HuH-7 (cell line): Measurements from ENCODE around the gene FIG4.
"Not testable (repeated sequence)": the region's sequence is repeated elsewhere in the genome, so short reads cannot be mapped to it uniquely, and the experiment has no call there.

Experiments
- DNase-seq: peaks from one replicate; pipeline ENCODE4 v3.0.0; 2011; ENCODE audit warnings: low spot score

The FIG4 gene

DNA sequence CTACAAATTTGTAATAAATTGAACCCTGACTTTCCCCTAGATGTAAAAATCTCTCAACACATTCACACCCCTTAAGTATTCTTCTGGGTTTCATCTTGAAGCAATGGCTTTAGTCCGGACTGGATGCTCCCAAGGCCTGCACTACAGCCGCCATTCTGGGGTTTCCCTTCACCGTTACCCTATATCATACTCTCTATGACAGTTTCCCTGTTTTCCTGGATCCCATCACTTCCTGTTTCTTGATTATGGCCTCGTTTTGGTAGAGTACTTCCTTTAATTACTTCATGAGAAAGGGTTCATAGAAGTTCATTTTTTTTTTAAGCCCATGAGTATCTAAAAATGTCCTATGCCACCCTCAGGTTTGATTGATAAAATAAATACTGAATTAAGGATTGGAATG lies 11.7 kb downstream of the FIG4 start:
- no peak for DNase-seq

DNA sequence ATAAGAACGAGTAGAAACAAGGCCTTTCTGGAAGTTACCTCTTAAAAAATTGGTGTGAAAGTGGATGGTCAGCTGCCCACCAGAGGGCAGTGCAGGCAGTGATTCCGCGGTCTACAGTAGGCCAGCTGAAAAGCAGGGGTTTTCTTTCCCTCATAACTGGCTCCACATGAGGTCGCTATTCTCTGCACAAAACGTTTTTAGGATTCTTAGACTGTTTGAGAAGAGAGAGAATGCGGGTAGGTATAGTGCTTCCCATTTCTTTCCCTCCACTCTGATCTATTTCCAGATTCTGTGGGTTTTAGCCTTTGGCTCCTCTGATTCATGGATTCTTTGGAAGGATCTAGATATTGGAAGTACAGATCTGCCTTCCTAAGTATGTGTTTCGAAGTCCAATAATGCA lies 14.2 kb downstream of the FIG4 start:
- peak; percentile 67 for DNase-seq

DNA sequence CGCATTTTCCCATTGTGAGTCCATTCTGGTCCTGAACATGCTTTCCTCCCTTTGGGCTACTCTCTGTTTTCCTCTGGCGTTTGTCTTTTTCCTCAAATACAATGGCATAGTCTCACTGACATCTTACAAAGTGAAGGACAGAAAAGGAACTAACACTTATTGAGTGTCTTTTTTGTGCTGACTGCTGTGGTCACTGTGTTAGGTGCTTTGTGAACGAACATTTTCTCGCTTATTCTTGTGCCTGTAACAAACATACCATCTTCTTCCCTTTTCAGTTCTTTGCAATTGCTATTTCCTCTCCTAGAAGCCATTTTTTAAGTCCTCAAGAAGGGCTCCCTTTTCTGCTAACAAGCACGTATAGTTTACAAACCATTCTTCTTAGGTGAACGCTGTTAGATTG lies 15.4 kb downstream of the FIG4 start:
- no peak for DNase-seq

DNA sequence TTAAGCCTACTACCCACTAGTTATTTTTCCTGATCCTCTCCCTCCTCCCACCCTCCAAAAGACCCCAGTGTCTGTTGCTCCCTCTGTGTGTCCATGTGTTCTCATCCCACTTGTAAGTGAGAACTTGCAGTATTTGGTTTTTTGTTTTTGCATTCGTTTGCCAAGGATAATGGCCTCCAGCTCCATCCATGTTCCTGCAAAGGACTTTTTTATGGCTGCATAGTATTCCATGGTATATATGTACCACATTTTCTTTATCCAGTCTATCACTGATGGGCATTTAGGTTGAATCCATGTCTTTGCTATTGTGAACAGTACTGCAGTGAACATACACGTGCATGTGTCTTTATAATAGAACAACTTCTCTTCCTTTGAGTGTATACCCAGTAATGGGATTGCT lies 17.0 kb downstream of the FIG4 start:
- DNase-seq, result not testable (repeated sequence)

DNA sequence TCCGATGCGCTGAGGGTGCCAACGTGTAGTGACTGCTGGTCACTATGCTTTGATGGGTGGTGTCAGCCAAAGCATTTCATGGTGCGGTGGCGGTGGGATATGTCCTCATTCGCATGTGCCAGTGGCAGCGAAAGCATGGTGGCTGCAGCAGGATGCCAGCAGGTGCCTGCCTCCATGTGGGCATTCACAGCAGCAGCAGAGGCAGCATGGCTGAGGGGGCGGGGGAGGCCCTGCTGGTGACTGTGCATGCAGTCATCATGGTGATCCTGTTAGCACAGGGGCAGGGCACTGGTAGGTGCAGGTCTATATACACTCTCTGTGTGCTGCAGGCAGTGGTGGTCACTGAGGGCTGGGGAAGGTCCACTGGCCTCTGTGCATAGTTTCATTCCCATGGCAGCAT lies 22.0 kb downstream of the FIG4 start:
- DNase-seq, result no peak

DNA sequence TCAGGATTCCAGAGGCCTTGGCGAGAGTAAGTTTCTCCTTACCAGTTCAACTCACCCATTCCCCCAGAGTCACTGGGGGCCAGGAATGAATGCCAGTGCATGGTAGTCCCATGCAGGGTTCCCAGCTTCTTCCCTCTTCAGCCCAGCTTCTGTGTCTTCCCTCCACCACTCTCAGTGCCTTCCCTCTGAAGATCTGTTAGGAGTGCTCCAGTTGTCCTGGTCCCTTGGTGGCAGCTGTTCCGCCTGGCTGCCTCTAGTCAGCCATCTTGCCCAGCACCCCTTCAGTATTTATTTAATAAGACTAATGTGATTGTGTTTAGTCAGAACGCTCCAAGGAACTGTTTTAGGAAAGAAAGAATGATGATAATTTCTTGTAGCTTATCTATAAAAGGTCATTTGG lies 23.1 kb downstream of the FIG4 start:
- no peak for DNase-seq

DNA sequence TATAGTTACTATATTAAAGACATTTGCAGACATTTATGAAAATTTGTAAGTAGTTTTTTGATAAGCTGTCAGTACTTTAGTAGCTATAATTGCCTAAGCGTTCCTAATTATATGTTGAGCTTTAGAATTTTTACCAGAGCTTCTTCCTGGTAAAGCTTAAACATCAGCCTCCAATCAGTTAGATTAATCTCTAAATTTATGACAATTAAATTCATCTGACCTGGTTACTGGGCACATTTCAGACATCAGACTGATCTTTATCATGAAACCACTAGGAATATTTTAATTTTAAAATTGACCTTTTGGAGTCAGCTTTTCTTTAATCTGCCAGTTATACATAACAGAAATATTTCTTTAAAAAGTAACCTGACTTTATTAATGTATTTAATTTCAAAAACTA lies 23.5 kb downstream of the FIG4 start:
- DNase-seq, result no peak

DNA sequence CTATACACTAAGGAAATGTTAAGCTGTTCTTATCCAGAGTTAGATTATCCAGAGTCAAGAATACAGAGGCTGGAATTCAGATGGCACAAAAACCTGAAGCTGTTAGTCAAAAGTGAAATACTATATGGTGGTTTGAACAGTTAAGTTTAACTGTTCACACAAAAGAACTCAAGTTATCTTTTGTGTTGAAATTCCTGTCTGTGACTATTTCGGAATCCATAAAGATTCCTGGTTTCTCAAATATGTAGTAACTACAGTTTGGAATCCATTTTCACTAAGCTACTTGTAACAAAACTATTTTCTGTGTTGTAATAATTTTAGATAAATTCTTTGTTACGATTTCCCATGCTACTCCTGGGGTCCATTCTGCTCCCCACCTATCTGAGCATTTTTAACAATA lies 24.5 kb downstream of the FIG4 start:
- no peak for DNase-seq

DNA sequence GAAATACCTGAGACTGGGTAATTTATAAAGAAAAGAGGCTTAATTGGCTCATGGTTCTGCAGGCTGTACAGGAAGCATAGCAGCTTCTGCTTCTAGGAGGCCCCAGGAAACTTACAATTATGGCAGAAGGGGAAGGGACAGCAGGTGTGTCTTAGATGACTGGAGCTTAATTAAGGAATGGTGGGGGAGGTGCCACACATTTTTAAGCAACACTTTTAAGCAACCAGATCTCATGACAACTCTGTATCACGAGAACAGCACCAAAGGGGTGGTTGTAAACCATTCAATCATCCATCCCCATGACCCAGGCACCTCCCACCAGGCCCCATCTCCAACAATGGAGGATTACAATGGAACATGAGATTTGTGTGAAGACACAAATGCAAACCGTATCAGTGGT lies 26.9 kb downstream of the FIG4 start:
- DNase-seq, result no peak

DNA sequence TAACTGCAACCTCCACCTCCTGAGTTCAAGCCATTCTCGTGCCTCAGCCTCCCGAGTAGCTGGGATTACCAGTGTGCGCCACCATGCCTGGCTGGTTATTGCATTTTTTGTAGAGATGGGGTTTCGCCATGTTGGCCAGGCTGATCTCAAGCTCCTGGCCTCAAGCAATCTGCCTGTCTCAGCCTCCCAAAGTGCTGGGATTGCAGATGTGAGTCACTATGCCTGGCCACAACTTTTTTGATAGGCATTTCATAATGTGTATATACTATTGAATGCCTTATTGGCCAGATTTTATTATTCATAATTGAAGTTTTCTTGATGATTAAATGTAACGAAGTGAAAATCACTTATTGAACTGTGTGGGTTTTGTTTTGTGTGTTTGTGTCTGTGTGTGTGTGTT lies 27.9 kb downstream of the FIG4 start:
- DNase-seq, result no peak

DNA sequence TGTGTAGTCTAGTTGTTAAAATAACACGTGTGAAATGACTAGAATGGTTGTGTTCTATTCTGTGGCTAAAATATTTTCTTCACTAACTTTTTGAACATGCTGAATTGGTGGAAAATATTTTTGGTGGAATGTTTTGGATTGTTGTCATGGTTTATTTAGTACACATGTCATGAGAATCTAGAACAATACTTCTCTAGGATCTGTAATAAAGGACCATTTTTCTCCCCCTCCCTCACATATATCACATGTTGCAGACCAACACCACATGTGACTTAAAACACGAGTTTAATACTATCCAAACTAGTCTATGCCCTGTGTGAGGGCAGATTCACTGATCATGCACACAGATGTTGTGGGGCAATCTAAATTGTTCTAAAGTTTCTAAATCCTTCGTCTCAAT lies 29.2 kb downstream of the FIG4 start:
- no peak for DNase-seq

DNA sequence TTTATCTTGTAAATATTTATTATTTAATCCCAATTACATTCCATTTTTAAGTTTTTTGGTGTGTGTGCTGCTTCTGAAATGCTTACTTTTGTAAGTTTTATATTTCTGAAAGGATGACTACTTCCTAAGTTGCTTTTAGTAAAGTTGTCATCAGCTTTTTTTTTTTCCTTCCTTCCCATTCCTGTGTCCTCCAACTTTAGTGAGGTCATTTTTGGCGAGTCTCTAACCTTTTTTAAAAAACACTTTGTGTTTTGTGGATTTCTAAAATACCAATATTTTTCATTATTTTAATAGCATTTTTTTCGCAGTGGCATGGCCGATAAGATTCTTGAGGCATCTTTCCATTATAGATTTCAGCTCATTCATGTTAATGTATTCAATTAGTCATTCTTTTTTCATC lies 30.9 kb downstream of the FIG4 start:
- DNase-seq, result no peak

DNA sequence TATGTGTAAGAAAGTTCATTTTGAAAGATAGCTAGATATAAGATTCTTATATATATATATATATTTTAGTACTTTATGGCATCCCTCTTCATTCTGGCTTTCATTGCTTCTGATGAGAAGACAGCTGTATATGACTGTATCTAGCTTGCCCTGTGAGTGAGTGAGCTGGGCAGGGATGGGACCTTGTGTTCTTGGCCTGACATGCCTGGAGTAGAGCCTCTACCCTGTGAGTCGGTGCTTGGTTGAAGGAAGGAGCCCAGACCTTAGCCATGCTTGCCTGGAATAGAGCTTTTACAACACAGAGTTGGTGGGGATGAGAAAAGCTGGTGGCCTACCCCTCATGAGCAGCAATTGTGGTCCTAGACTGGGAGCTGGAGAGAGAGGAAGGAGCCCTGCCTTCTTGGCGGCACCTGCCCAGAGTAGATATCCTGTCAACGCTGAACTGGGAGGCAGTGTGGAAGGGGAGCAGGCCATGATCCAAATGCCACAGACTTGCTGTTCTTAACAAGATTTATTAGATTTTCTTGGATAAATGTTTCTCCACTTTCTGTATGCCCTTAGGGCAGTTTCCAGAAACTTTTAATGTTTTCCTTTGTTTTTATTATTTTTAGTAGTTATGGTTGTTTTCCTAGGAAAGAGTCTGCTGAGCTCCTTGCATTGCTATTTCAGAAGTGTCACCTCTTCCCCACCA lies 31.6 kb downstream of the FIG4 start:
- DNase-seq, result no peak

DNA sequence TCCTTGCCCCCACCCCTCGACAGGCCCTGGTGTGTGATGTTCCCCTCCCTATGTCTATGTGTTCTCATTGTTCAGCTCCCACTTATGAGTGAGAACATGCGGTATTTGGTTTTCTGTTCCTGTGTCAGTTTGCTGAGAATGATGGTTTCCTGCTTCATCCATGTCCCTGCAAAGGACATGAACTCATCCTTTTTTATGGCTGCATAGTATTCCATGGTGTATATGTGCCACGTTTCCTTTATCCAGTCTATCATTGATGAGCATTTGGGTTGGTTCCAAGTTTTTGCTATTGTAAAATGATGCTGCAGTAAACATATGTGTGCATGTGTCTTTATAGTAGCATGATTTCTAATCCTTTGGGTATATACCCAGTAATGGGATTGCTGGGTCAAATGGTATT lies 34.2 kb downstream of the FIG4 start:
- not testable (repeated sequence) for DNase-seq

DNA sequence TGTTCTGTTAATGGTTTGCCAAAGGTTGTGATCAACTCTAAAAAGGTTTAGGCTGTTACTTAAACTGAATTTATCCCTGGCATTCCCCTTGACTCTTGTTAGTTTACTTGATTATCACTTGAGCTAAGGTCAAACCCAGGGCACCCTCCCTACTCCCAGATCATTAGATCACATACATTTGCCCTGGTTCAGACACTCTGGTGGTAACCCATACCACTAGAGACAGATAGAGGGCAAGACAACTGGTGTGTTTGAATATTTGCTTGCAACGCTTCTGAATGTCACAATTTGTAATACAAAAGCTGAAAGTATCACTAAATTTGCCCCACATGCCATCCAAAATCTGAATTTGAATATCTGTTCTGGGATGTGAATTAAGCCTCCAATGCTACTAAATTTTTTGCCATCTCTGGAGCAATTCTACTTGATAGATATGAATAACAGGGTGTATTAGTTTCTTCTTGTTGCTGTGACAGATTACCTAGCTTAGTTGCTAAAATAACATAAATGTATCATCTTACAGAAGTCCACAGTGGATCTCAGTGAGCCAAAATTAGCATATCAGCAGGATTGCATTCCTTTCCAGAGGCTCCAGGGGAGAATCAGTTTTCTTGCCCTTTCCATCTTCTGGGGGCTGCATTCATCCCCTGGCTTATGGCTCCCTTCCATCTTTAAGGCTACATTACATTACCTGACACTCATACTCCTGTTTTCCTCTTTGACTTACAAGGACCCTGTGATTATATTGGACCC lies 45.4 kb downstream of the FIG4 start:
- DNase-seq, result no peak

DNA sequence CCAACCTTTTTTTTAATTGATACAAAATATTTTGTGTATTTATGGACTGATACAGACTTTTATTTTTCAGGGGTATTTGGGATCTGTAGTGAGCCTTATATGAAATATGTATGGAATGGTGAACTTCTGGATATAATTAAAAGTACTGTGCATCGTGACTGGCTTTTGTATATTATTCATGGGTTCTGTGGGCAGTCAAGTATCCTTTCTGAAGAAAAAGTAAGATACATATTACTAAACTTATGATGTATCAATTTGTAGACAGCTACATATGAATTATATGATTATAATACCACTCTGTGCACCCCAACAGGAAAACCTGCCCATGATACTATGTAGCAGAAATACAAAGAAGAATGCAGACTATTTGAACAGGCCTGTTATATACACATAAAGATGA lies 47.2 kb downstream of the FIG4 start:
- no peak for DNase-seq

DNA sequence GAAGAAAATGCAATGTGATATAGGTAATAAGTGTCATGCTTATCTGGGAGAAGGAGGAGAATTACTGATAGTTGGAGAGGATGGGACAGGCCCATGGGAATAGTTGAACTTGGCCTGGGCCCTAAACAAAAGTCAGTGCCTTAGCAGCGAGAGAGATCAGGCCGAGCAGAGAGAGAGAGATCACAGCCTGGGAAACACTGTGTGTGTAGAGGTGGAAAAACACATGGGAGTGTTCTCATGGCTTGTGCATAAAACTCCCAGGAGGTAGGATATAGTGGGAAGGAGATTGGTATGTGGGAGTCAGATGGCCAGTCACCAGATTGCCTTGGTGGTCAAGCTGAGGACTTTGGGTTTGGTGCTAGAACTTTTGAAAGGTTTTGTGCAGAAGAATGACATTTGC lies 47.6 kb downstream of the FIG4 start:
- DNase-seq, result no peak

DNA sequence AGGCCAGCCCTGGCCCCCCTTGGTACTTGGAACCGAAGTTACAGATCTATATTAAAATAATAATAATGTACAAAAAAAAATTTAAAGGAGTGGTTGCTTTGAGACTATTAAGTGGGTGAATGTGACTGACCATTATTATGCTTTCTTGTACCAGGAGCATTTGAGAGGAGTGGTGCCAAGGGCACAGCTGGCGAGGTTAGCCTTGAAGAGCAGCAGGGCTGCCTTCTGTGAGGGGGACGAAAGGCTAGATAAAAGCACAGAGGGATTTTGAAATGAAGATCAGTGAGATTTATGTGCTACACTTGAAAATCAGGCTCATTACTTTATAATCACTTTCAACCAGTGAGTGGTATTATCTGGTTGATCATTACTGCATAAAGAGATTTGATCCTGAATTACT lies 48.6 kb downstream of the FIG4 start:
- DNase-seq, result no peak

DNA sequence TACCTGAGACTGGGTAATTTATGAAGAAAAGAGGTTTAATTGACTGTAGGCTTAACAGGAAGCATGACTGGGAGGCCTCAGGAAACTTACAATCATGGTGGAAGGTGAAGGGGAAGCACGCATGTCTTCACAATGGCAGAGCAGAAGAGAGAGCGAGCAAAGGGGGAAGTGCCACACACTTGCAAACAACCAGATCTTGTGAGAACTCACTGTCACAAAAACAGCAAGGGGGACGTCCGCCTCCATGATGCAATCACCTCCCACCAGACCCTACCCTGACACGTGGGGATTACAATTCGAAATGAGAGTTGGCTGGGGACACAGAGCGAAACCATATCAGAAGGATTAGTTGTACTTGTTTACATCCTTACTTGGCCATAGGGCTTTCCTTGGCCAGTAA lies 49.7 kb downstream of the FIG4 start:
- DNase-seq, result no peak

DNA sequence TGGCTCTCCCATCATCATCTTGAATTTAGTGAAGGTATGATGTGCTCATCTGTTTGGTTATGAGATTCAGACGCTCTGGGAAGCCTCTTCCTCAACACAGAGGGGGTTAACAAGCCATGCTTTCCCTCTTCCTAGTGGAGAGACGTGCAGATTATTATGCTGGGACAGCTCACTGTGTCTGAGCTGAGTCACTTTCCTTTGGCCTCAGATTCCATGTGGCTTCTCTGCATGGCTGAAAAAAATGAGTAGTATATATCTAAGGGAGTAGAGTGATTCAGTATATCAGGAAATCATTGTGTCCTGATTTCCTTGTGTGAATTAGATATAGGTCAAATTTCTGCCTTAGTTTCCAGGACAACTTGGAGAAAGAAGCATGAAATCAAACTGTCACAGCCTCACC lies 52.6 kb downstream of the FIG4 start:
- no peak for DNase-seq

DNA sequence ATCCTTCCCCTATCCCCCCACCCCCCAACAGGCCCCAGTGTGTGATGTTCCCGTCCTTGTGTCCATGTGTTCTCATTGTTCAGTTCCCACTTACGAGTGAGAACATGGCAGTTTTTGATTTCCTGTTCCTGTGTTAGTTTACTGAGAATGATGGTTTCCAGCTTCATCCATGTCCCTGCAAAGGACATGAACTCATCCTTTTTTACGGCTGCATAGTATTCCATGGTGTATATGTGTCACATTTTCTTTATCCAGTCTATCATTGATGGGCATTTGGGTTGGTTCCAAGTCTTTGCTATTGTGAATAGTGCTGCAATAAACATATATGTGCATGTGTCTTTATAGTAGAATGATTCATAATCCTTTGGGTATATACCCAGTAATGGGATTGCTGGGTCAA lies 53.7 kb downstream of the FIG4 start:
- not testable (repeated sequence) for DNase-seq

DNA sequence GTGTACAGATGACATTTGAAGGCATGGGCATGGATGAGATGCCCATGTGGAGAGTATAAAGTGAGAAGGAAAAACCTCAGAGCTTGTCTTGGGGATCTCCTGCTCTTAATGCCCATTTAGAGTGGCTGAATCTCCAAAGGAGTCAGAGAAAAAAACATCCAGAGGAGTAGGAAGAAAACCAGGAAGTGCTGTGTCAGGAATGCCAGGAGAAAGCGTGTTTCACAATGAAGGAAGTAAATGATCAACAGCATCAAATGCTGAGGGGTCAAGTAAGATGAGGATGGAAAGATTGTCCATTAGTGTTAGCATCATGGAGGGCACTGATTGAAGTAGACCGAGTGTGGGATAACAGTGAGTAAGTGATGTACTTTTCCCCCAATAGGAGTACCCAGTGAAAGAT lies 56.1 kb downstream of the FIG4 start:
- DNase-seq, result no peak

DNA sequence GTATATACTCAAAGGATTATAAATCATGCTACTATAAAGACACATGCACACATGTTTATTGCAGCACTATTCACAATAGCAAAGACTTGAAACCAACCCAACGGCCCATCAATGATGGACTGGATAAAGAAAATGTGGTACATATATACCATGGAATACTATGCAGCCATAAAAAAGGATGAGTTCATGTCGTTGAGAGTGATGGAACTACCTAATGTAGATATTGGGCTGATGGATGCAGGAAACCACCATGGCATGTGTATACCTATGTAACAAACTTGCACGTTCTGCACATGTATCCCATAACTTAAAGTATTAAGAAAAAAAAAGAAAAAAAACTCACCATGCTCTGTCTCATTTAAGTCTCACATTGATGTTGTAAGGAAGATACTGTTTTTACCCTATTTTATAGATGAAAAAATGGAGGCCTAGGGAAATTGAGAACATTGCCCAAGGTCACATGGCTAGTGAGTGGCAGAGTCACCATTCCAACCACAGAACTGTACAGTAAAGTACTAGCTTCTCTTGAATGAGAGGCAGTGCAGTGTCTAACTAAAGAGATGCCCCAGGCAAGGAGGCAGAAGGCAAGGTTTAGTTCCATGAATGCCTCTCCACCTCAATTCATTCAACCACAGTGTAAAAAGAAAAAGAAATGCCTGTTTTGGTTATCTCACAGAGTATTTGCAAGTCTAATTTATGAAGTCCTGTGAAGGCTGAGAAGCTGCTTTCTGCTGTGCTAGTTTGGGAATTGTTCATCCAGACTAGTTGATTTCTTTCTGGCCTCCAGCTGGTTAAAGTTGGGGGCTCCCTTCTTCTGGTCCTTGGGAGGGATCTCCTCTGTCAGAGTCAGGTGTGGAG lies 68.2 kb downstream of the FIG4 start:
- no peak for DNase-seq
